Measurements from ENCODE around the gene CLIC1. TPM values are rescaled to one million over a fixed set of nuclear protein-coding genes. Genes with fewer than 3 reads are reported as not detected.

Gene CLIC1
- total and polyA plus RNA-seq, 2 experiments from 2014 or later = 576 to 784 TPM

GRCh38 chr6:31734247-31734820, 2.0 kb downstream of the CLIC1 start:
- Histone ChIP-seq H3K36me3 (ENCODE audit: low read depth) (peaks cover 33% of the 10 kb centered on the region), H3K9ac (peak overlapping the region; percentile 95), H3K27me3 (replicated peaks; ENCODE audit: insufficient read depth) (no peaks in the 10 kb centered on the region), H3K4me3 (peak overlapping the region; percentile 100), H3K4me2 (ENCODE audit: unreplicated experiment) (peak overlapping the region; percentile 98), H3K79me2 (ENCODE audit: insufficient read depth) (peaks cover 58% of the 10 kb centered on the region), H3K27ac (peak overlapping the region; percentile 87), H3K9me3 (ENCODE audit: low read depth) (no peaks in the 10 kb centered on the region), H3F3A (ENCODE audit: insufficient read depth) (peaks cover 71% of the 10 kb centered on the region), H3K9me2 (ENCODE audit: insufficient read depth) (no peaks in the 10 kb centered on the region), H2AFZ (0 out of 2 replicates have a peak overlapping the region, but pooled peaks have one; percentile 41), H4K20me1 (ENCODE audit: insufficient read depth) (no peaks in the 10 kb centered on the region), H3K4me1 (ENCODE audit: insufficient read depth) (peaks cover 44% of the 10 kb centered on the region)
- in situ Hi-C loops (cut with MboI) = no loop called here
- no peak for DNase-seq
- WGBS, 2 experiments (ENCODE audit: low coverage in 1 of 2, low lambda C conversion rate in 2 of 2, missing lambda C conversion rate in 2 of 2) = 0% methylated on average over 1 to 2 of the region's 2 CpGs
- TF ChIP-seq EZH2phosphoT487 (IDR thresholded peaks at IDR 0.05; ENCODE audit: insufficient read depth, low read depth) (no peak), EZH2 (IDR thresholded peaks at IDR 0.05; ENCODE audit: insufficient read depth, poor library complexity, severe bottlenecking) (no peak)

GRCh38 chr6:31733734-31734133, 2.6 kb downstream of the CLIC1 start:
- in situ Hi-C loops (cut with MboI) = no loop called here

DNA sequence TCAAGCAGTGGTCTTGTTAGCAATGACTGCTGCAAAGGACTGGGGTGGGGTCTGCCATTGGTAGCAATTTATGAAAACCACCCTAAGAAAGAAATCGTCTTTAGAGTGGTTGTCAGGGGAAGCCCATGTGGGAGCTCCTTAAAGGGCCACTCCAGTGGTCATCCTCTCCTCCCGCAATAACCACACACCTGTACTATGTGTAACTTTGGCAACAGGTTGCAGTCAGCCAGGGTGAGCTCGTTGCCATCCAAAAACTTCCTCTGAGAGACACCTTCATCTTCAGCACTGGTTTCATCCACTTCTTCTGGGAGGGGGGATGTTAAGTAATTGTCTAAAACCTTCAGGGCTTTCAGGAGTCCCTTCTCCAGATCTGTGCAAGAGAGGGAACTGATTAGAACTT, 4.3 kb downstream of the CLIC1 start:
- Histone ChIP-seq H3F3A (ENCODE audit: insufficient read depth) (peaks cover 54% of the 10 kb centered on the region), H3K4me1 (ENCODE audit: insufficient read depth) (peaks cover 24% of the 10 kb centered on the region), H3K9ac (no peak overlapping the region), H4K20me1 (ENCODE audit: insufficient read depth) (no peaks in the 10 kb centered on the region), H3K9me2 (ENCODE audit: insufficient read depth) (no peaks in the 10 kb centered on the region), H3K4me3 (no peak overlapping the region), H3K27ac (no peak overlapping the region), H3K79me2 (ENCODE audit: insufficient read depth) (peaks cover 52% of the 10 kb centered on the region), H3K36me3 (ENCODE audit: low read depth) (peaks cover 36% of the 10 kb centered on the region), H2AFZ (no peak overlapping the region), H3K4me2 (ENCODE audit: unreplicated experiment) (no peak overlapping the region), H3K27me3 (replicated peaks; ENCODE audit: insufficient read depth) (no peaks in the 10 kb centered on the region), H3K9me3 (ENCODE audit: low read depth) (no peaks in the 10 kb centered on the region)
- no peak for TF ChIP-seq EZH2phosphoT487 (IDR thresholded peaks at IDR 0.05; ENCODE audit: insufficient read depth, low read depth)
- TF ChIP-seq EZH2 (IDR thresholded peaks at IDR 0.05; ENCODE audit: insufficient read depth, poor library complexity, severe bottlenecking) = no peak
- in situ Hi-C loops (cut with MboI) = no loop called here
- DNase-seq = no peak
- 79 to 88% methylated on average over 3 of the region's 3 CpGs for WGBS, 2 experiments (ENCODE audit: low coverage in 1 of 2, low lambda C conversion rate in 2 of 2, missing lambda C conversion rate in 2 of 2)

More at GRCh38 chr6:31733734-31734133, 2.6 kb downstream of the CLIC1 start:
- no peaks in the 10 kb centered on the region for H3K9me2 ChIP-seq (ENCODE audit: insufficient read depth)
- no peak for TF ChIP-seq EZH2 (IDR thresholded peaks at IDR 0.05; ENCODE audit: insufficient read depth, poor library complexity, severe bottlenecking)
- TF ChIP-seq EZH2phosphoT487 (IDR thresholded peaks at IDR 0.05; ENCODE audit: insufficient read depth, low read depth) = no peak
- H3K9ac ChIP-seq = peak overlapping the region; percentile 95
- peaks cover 67% of the 10 kb centered on the region for H3F3A ChIP-seq (ENCODE audit: insufficient read depth)
- no peaks in the 10 kb centered on the region for H4K20me1 ChIP-seq (ENCODE audit: insufficient read depth)
- H3K4me3 ChIP-seq = peak overlapping the region; percentile 100
- no peaks in the 10 kb centered on the region for H3K9me3 ChIP-seq (ENCODE audit: low read depth)
- peak overlapping the region; percentile 87 for H3K27ac ChIP-seq
- peaks cover 58% of the 10 kb centered on the region for H3K79me2 ChIP-seq (ENCODE audit: insufficient read depth)
- DNase-seq = no peak
- 64% methylated on average over 4 of the region's 4 CpGs for WGBS, 2 experiments (ENCODE audit: low coverage in 1 of 2, low lambda C conversion rate in 2 of 2, missing lambda C conversion rate in 2 of 2)
- H2AFZ ChIP-seq = no peak overlapping the region
- H3K4me1 ChIP-seq (ENCODE audit: insufficient read depth) = peaks cover 41% of the 10 kb centered on the region
- no peaks in the 10 kb centered on the region for H3K27me3 ChIP-seq (replicated peaks; ENCODE audit: insufficient read depth)
- H3K4me2 ChIP-seq (ENCODE audit: unreplicated experiment) = peak overlapping the region; percentile 98
- peaks cover 33% of the 10 kb centered on the region for H3K36me3 ChIP-seq (ENCODE audit: low read depth)

DNA sequence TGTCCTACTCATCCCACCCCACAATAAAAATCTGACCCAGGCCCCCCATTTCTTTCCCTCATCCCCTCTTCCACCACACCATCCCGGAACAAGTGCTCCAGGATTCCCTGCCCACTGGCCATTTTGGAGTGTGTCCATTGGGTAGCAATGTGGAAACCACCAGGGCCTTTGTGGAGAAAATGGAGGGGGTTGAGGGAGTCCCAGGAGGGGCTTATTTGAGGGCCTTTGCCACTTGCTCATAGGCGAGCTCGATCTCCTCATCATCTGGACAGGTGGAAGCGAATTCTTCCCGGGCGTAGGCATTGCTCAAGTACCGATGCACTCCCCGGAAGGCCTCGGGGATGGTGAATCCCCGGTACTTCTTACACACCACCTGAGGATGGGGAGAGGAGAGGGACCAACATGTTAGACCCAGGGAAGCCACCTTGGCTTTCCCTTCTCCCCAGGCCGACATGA, 5.7 kb downstream of the CLIC1 start:
- TF ChIP-seq EZH2phosphoT487 (IDR thresholded peaks at IDR 0.05; ENCODE audit: insufficient read depth, low read depth) (no peak), EZH2 (IDR thresholded peaks at IDR 0.05; ENCODE audit: insufficient read depth, poor library complexity, severe bottlenecking) (no peak)
- Histone ChIP-seq H3K9ac (peak overlapping the region; percentile 81), H3K9me3 (ENCODE audit: low read depth) (no peaks in the 10 kb centered on the region), H3K36me3 (ENCODE audit: low read depth) (peaks cover 44% of the 10 kb centered on the region), H3K79me2 (ENCODE audit: insufficient read depth) (peaks cover 38% of the 10 kb centered on the region), H2AFZ (no peak overlapping the region), H3K27me3 (replicated peaks; ENCODE audit: insufficient read depth) (no peaks in the 10 kb centered on the region), H3K27ac (peak overlapping the region; percentile 78), H3K4me3 (peak overlapping the region; percentile 75), H3K9me2 (ENCODE audit: insufficient read depth) (no peaks in the 10 kb centered on the region), H3K4me1 (ENCODE audit: insufficient read depth) (peaks cover 19% of the 10 kb centered on the region), H3K4me2 (ENCODE audit: unreplicated experiment) (peak overlapping the region; percentile 87), H4K20me1 (ENCODE audit: insufficient read depth) (no peaks in the 10 kb centered on the region), H3F3A (ENCODE audit: insufficient read depth) (peaks cover 44% of the 10 kb centered on the region)
- 77 to 82% methylated on average over 11 of the region's 11 CpGs for WGBS, 2 experiments (ENCODE audit: low coverage in 1 of 2, low lambda C conversion rate in 2 of 2, missing lambda C conversion rate in 2 of 2)
- in situ Hi-C loops (cut with MboI) = no loop called here
- no peak for DNase-seq
